CD4-positive, alpha-beta T cell (primary cell): Measurements from ENCODE around the gene PHETA1. TPM values are rescaled to one million over a fixed set of nuclear protein-coding genes. Genes with fewer than 3 reads are reported as not detected.

ENCODE experiments used
- ATAC-seq: fragments of 200-7000 bp; cut with Tn5 transposase; one replicate; pipeline ENCODE4 v1.10.0; 2022; ENCODE audit warnings: mild to moderate bottlenecking; ENCODE audit not compliant: poor library complexity
- CTCF ChIA-PET: fragments of 350-600 bp; sonication (Branson Sonifier 250); formaldehyde crosslinking; loops from one replicate; lab custom pipeline; 2021; ENCODE audit warnings: antibody characterized with exemption, inconsistent platforms; lab: Charles Lee
- POLR2A ChIA-PET: fragments of 350-600 bp; sonication (Branson Sonifier 250); formaldehyde crosslinking; loops from one replicate; lab custom pipeline; 2021; ENCODE audit warnings: antibody characterized with exemption, inconsistent platforms; lab: Charles Lee
- DNase-seq, 14 experiments: peaks; one replicate each; pipeline ENCODE4 v3.0.0-alpha.2; 2013 to 2020; ENCODE audit warnings: mixed read lengths in 2 of 14
- H3K27ac ChIP-seq, 2 donors: one replicate each; pipeline versions ENCODE4 v1.5.1 to v1.7.0; 2013; ENCODE audit warnings: low read length in 2 of 2, low read depth in 1 of 2, mild to moderate bottlenecking in 1 of 2
- H3K27me3 ChIP-seq, 2 experiments: 1 replicate in 1 of 2; 2 replicates in 1 of 2; pipeline versions ENCODE4 v1.6.1 to v1.7.0; 2013; ENCODE audit warnings: low read length in 2 of 2, control low read depth in 1 of 2, mild to moderate bottlenecking in 1 of 2, moderate library complexity in 1 of 2; ENCODE audit not compliant: insufficient read depth in 2 of 2, control insufficient read depth in 1 of 2
- H3K36me3 ChIP-seq: one replicate; pipeline ENCODE4 v1.6.1; 2013; ENCODE audit warnings: low read length, control low read depth; ENCODE audit not compliant: insufficient read depth
- H3K4me1 ChIP-seq: one replicate; pipeline ENCODE4 v1.6.1; 2013; ENCODE audit warnings: low read length, control low read depth; ENCODE audit not compliant: insufficient read depth
- H3K4me3 ChIP-seq: one replicate; pipeline ENCODE4 v1.5.1; 2013; ENCODE audit warnings: mild to moderate bottlenecking, low read length, moderate library complexity
- H3K9me3 ChIP-seq, 2 experiments: 1 replicate in 1 of 2; 2 replicates in 1 of 2; pipeline versions ENCODE4 v1.6.1 to v1.7.0; 2013; ENCODE audit warnings: low read length in 2 of 2, mild to moderate bottlenecking in 2 of 2, control low read depth in 1 of 2, moderate library complexity in 1 of 2; ENCODE audit not compliant: control insufficient read depth in 1 of 2, insufficient read depth in 1 of 2
- H3K27ac Mint-ChIP-seq: one replicate; pipeline ENCODE4 v1.8.0; 2020; ENCODE audit warnings: mixed read lengths
- H3K27me3 Mint-ChIP-seq: one replicate; pipeline ENCODE4 v1.8.0; 2021; ENCODE audit warnings: mixed read lengths
- H3K36me3 Mint-ChIP-seq: one replicate; pipeline ENCODE4 v1.8.0; 2021; ENCODE audit warnings: low read depth, mixed read lengths
- H3K4me1 Mint-ChIP-seq: one replicate; pipeline ENCODE4 v1.8.0; 2021; ENCODE audit warnings: low read depth, mixed read lengths
- H3K4me3 Mint-ChIP-seq: one replicate; pipeline ENCODE4 v1.8.0; 2020; ENCODE audit warnings: mild to moderate bottlenecking, mixed read lengths
- H3K9me3 Mint-ChIP-seq: one replicate; pipeline ENCODE4 v1.8.0; 2020; ENCODE audit warnings: mixed read lengths
- CTCF ChIP-seq: fragments of 200-600 bp; IDR thresholded peaks from one replicate; pipeline ENCODE4 v1.8.0; 2022; ENCODE audit warnings: antibody characterized with exemption, mild to moderate bottlenecking
- intact Hi-C, 2 experiments: fragments of 100-400 bp; cut with DNase I in 1 of 2; cut with micrococcal nuclease in 1 of 2; formaldehyde crosslinking; loops; one replicate each; pipeline versions ENCODE4 v1.15.1 to v1.9.0; 2023 to 2025; cut with DNase I, micrococcal nuclease
- total RNA-seq, 174 experiments: library from RNA in 2 of 174; stranded (reverse) in 2 of 174; gene quantifications; one replicate each; pipeline ENCODE4 v1.2.3 and lab custom pipeline; 2021 to 2026

Gene PHETA1
- total RNA-seq, 2 experiments from 2014 or later = 1.3 to 1.7 TPM

- H3K9me3 ChIP-seq = peaks cover 10 to 17% of the 10 kb centered on the region in 2 experiments
- no peaks in the 10 kb centered on the region for H3K27me3 Mint-ChIP-seq
- ChIA-PET CTCF (interaction anchor here (0.7 kb wide), 1 partner anchor 1213 kb away, joined by 3 read pairs; no protein-coding TSS in a partner anchor), POLR2A (interaction anchor here (0.7 kb wide), 1 partner anchor 351 kb away, joined by 3 read pairs; no protein-coding TSS in a partner anchor)
- H3K4me3 Mint-ChIP-seq = no peak overlapping the region
- peaks cover 5% of the 10 kb centered on the region for H3K9me3 Mint-ChIP-seq
- no peaks in the 10 kb centered on the region for H3K4me1 ChIP-seq
- ATAC-seq = no peak
- no peak overlapping the region for H3K4me3 ChIP-seq
- no peak for DNase-seq
- H3K27ac ChIP-seq = no peak overlapping the region
- intact Hi-C loops = no loop called here
- no peaks in the 10 kb centered on the region for H3K36me3 ChIP-seq
- no peak overlapping the region for H3K27ac Mint-ChIP-seq
- TF ChIP-seq CTCF = no peak
- no peaks in the 10 kb centered on the region for H3K4me1 Mint-ChIP-seq
- no peaks in the 10 kb centered on the region for H3K36me3 Mint-ChIP-seq
- no peaks in the 10 kb centered on the region for H3K27me3 ChIP-seq
Measured at GRCh38 chr12:111349748-111350520, 19.0 kb downstream of the PHETA1 start.

- Histone ChIP-seq H3K4me3 (no peak overlapping the region), H3K27ac (no peak overlapping the region), H3K4me1 (no peaks in the 10 kb centered on the region), H3K36me3 (no peaks in the 10 kb centered on the region), H3K27me3 (no peaks in the 10 kb centered on the region), H3K9me3 (peaks cover 10 to 17% of the 10 kb centered on the region in 2 experiments)
- Mint-ChIP-seq H3K9me3 (peaks cover 5% of the 10 kb centered on the region), H3K4me1 (no peaks in the 10 kb centered on the region), H3K4me3 (no peak overlapping the region), H3K36me3 (no peaks in the 10 kb centered on the region), H3K27ac (no peak overlapping the region), H3K27me3 (no peaks in the 10 kb centered on the region)
- no peak for TF ChIP-seq CTCF
- ChIA-PET POLR2A (interaction anchor here (0.7 kb wide), 1 partner anchor 352 kb away, joined by 3 read pairs; no protein-coding TSS in a partner anchor), CTCF (no interaction called here)
- intact Hi-C loops = no loop called here
- no peak for ATAC-seq
- DNase-seq = no peak
Measured at GRCh38 chr12:111349101-111349747, 19.7 kb downstream of the PHETA1 start.

GRCh38 chr12:111347891-111348644 is 20.8 kb downstream of the PHETA1 start:
- intact Hi-C loops = no loop called here
- CTCF ChIA-PET = no interaction called here

More at GRCh38 chr12:111347891-111348644, 20.8 kb downstream of the PHETA1 start:
- Histone ChIP-seq H3K4me3 (no peak overlapping the region), H3K27ac (no peak overlapping the region), H3K4me1 (no peaks in the 10 kb centered on the region), H3K27me3 (no peaks in the 10 kb centered on the region), H3K9me3 (peaks cover 10 to 17% of the 10 kb centered on the region in 2 experiments), H3K36me3 (no peaks in the 10 kb centered on the region)
- H3K27me3 Mint-ChIP-seq = no peaks in the 10 kb centered on the region
- H3K4me1 Mint-ChIP-seq = no peaks in the 10 kb centered on the region
- H3K36me3 Mint-ChIP-seq = no peaks in the 10 kb centered on the region
- H3K27ac Mint-ChIP-seq = no peak overlapping the region
- POLR2A ChIA-PET = no interaction called here
- no peak for ATAC-seq
- no peak overlapping the region for H3K4me3 Mint-ChIP-seq
- H3K9me3 Mint-ChIP-seq = peaks cover 5% of the 10 kb centered on the region
- no peak for DNase-seq
- TF ChIP-seq CTCF = no peak
